Measurements from ENCODE around the gene EXOSC3. TPM values are rescaled to one million over a fixed set of nuclear protein-coding genes. Genes with fewer than 3 reads are reported as not detected.
"Not testable (repeated sequence)": the region's sequence is repeated elsewhere in the genome, so short reads cannot be mapped to it uniquely, and the experiment has no call there.

EXOSC3 gene
- polyA plus RNA-seq, 1 donor, result 44.4 TPM

DNA sequence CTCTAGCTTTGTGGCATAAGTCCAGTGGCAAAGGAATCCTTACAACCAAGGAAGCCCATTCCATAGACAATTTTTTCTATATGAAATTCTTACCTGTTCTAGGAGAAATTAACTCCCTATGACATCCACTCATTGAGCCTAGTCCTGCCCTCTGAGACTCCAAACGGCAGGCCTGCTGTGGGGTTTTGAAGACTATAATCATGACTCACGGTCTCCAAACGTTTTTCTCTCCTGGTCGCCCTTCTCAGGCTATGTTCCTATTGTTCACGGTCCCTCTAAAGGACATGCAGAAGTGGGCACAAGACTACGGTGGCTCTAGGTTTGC is 611 bp downstream of the EXOSC3 start:
- DNase-seq, result no peak

DNA sequence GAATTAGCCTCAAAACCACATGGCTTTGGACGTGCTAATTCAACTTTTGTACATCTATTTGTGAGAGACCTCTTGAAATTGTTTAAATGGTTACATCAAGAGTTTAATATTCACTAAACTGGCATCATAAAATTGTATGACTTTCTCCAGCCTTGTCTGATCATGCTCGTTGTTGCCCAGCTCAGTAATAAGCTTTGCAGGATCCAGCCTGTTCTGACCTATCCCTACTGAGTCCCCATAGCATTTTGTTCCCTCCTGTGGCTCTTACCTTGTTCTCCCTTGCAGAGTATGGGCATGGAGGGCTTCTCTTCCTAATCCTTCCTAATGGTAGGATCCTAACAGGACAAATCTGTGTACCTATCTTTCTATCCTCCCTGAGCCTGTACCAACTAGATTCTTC is 6.3 kb downstream of the EXOSC3 start:
- DNase-seq, result no peak

DNA sequence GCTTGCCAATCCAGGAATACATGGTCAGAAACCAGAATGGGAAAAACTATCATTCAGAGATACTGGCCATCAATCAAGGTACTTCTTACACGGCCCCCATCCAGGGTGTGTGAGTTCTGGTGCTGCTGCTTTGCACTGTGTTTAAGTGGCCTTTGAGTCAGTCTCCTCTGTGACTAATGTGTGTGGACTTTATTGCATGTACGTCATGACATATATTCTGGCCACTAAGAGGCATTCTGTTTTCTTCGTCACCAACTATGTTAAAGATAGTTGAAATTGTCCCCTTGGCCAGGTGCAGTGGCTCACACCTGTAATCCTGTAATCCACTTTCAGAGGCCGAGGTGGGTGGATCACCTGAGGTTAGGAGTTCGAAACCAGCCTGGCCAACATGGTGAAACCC is 8.5 kb downstream of the EXOSC3 start:
- DNase-seq, result no peak

DNA sequence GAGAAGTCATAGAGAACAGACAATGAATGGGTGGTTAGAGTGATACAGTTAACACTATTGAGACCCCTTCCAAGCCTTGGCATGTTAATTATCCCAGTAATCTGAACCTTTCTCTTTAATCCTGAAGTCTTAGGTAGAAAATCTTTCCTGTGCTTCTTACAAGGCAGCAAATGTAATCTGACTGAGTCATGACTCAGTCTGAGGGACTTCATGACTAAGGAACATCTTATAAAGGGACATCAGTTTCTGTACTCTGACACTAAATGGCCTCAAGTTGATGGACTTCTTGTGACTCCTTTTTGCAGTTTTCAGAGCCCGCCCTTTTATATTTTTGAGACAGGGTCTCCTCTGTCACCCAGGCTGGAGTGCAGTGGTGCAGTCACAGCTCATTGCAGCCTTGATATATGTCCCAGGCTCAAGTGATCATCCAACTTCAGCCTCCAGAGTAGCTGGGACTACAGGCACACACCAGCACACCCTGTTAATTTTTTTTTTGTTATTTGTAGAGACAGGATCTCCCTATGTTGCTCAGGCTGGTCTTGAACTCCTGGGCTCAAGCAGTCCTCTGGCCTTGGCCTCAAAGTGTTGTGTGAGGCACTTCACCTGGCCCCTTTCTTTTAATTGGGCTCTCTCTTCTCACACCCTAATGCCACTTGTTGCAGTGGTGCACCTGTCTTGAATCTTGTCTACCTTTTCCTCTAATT is 9.5 kb downstream of the EXOSC3 start:
- no peak for DNase-seq

DNA sequence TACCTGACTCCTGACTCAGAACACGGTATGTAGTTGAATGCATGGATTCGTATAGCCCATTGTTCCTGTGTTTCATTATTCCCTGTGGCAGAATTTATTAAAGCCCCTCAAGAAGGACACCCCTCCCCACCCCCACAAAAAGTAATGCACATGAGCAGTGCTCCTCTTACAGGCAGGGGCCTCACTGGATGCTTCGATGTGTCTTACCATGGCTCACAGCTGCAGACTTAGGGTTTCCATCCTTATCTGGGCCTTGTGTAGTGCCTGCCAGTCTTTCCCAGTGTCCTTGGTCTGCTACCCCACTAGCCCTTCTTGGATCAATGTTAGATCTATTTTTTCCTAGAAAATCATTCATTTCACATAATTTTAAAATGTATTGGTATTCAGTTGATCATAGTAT is 14.9 kb downstream of the EXOSC3 start:
- DNase-seq, result no peak

DNA sequence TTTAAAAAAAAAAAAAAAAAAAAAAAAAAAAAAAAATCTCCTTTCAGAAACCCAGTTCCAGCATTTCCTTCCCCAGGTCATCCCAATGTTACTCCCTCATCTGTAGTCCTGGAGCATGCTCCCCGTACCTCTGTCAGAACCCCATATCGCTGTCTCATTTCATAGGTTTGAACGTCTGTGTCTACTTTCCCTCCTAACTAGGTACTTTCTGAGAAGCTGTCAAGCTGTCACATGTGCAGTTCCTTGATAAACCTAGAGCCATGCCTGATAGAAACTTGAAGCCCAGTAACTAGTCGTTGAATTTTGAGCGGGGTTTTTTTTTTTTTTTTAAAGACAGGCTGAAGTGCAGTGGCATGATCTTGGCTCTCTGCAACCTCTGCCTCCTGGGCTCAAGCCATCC is 15.6 kb downstream of the EXOSC3 start:
- no peak for DNase-seq

DNA sequence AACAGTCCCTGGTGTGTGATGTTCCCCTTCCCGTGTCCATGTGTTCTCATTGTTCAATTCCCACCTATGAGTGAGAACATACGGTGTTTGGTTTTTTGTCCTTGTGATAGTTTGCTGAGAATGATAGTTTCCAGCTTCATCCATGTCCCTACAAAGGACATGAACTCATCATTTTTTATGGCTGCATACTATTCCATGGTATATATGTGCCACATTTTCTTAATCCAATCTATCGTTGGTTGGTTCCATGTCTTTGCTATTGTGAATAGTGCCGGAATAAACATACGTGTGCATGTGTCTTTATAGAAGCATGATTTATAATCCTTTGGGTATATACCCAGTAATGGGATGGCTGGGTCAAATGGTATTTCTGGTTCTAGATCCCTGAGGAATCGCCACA is 19.6 kb downstream of the EXOSC3 start:
- DNase-seq, result not testable (repeated sequence)

DNA sequence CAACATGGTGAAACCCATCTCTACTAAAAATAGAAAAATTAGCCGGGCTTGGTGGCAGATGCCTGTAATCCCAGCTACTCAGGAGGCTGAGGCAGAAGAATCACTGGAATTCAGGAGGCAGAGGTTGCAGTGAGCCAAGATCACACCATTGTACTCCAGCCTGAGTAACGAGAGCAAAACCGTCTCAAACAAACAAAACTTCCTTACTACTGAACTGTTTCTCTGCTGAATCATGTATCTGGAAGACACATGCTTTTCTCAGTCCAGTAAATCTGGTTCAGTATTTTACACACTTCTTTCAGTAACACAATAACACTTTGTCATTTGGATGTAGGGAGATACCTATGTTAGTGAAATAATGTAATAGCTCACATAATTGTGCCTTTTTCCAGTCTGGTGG is 23.4 kb downstream of the EXOSC3 start:
- DNase-seq, result no peak

DNA sequence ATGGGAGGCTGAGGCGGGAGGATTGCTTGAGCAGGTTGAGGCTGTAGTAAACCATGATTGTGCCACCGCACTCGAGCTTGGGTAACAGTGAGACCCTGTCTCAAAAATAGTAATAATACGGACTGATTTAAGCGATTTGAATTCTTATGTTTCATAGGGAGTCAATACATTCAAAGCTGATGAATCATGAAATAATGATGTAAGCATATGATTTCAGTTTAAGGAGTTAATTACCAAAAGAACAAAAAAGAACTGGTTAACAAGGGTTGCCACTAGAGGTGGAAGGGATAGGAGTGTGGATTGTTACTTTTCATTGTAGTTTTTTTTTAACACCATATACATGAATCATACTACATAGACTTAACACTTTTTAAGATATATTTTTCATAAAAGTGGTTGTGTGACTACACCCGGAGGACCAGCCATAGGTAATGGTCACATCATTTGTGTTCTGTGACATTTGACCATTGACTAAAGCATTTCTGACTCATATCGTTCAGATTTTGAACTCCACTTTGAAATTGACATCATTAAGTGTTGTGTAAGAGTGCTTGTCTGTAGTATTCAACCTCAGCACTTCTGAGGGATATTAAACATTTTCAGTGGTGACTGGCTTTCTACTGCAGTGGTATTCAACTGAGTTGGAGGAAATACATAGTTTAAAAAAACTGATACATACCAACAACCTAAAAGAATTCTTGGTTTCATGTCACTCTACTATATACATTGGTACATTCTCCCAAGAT is 24.3 kb downstream of the EXOSC3 start:
- DNase-seq, result no peak

DNA sequence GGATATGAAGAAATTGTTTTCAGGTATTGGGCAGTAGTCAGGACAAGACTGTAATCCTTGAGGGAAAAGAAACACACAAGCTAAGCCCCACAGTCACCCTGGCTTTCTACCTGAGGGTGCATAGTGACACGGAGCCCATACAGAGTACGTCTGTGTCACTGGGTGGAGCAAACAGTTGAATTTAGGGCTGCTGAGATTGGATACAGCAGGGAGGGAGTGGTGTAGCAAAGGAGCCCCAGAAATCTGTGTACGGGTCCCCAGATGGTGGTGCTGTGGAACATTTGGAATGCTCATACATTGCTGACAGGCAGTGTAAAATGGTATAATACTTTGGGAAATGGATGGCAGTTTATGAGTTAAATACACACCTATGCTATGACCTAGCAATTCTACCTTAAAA is 26.1 kb downstream of the EXOSC3 start:
- no peak for DNase-seq

DNA sequence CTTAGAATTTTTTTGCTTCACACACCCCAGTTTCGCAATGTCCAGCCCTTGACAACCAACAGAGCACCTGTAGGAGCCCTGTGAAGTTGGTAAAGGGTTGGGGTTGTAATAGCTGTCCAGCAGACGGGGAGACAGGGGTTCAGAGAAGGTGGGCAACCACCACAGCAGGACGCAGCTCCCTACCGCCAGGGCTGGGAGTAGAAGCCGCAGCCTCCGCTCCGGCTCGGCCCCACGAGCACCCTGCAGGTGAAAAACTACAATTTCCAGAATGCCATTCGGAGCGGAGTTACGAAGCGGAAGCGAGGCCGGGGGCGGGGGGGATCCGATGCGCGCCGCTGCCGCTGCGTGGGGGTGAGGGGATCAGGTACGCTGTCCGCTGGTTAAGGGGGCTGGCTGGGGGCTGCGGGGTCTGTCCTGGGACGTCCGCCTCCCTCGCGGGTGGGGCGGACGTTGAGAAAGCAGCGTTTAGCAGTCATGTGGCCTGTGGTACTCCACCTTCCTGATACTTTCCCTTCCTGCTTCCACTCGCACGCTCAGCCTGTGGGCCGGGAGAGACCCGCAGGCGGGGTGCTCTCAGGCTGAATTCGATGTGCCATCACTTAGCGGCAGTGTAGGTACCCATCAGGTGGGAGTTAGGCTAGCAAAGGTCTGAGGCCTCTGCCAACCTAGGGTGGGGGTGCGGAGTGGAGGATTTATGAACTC is 31.2 kb downstream of the EXOSC3 start, which contains the start of gene TRMT10B:
TSS of gene TRMT10B (plus strand) at position 317 of the 702 bp plus-strand sequence. CDS start 8,127 bp downstream, outside the sequence.
- peak; percentile 83 for DNase-seq

DNA sequence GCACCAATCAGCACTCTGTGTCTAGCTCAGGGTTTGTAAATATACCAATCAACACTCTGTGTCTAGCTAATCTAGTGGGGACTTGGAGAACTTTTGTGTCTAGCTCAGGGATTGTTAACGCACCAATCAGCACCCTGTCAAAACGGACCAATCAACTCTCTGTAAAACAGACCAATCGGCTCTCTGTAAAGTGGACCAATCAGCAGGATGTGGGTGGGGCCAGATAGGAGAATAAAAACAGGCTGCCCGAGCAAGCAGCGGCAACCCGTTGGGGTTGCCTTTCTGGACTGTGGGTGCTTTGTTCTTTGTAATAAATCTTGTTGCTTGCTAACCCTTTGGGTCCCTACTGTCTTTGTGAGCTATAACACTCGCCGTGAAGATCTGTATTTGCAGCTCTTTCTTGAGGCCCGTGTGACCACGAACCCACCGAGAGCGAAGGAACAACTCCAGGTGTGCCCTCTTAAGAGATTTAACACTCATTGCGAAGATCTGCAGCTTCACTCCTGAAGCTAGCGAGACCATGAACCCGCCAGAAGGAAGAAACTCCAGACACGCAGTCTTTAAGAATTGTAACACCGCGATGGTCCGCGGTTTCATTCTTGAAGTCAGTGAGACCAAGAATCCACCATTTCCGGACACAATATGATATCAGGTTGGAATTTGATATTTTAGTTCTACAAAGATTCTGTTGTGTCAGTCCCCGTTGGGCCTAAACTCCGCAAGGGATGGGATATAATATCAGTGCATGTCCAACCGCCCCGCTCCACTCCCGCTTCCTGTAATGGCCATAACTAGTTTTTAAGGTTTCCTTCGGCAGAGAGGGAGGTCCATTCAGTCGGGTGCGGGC is 32.0 kb downstream of the EXOSC3 start:
- no peak for DNase-seq

DNA sequence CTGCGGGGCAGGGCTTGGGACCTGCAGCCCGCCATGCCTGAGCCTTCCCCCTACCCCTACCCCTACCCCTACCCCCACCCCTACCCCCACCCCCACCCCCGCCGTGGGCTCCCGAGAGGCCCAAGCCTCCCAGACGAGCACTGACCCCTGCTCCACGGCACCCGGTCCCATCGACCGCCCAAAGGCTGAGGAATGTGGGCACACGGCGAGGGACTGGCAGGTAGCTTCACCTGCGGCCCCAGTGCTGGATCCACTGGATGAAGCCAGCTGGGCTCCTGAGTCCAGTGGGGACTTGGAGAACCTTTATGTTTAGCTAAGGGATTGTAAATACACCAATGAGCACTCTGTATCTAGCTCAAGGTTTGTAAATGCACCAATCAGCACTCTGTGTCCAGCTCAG is 32.8 kb downstream of the EXOSC3 start:
- not testable (repeated sequence) for DNase-seq

DNA sequence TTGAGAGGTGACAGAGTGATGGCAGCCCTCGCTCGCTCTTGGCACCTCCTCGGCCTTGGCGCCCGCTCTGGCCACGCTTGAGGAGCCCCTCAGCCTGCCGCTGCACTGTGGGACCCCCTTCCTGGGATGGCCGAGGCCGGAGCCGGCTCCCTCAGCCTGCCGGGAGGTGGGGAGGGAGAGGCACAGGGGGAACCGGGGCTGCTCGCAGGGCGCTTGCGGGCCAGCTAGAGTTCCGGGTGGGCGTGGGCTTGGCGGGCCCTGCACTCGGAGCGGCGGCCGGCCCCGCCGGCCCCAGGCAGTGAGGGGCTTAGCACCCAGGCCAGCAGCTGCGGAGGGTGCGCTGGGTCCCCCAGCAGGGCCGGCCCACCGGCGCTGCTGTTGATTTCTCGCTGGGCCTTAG is 33.2 kb downstream of the EXOSC3 start:
- DNase-seq, result not testable (repeated sequence)

DNA sequence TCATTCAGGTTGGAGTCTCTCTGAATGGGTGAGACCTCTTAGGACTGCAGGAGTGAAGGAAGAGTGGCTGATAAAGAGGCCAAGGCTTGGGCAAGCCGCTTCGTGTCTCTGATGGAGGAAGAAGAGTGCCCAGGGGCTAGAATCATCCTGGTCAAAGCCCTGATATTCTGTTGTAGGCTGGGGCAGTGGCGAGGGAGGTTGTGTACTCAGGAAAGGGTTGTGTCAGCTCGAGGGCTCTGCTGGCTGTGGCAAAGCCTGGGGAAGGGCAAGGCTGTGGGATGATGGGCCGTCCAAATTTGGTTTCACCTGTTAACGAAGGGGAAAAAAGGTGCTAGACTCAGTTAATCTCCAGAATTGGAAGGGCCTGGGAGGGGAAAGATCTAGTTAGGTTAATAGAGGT is 33.7 kb downstream of the EXOSC3 start:
- DNase-seq, result no peak

DNA sequence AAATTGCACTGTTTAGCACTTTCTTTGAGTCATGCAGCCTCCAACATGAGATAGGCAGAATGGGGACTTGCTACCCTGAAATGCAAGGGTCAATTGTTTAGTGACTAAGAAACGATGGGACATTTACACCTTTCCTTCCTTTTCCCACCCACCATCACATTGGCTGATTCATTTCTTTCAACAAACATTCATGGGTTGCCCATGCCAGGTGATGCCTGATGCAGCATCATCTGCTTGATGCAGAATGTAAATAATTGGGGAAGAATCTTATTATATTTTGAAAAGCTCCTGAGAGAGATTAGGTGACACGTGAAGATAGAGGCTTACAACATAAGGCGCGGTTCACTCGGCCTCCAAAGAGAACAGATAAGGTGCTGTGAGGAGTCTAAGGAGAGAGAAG is 35.7 kb downstream of the EXOSC3 start:
- no peak for DNase-seq

DNA sequence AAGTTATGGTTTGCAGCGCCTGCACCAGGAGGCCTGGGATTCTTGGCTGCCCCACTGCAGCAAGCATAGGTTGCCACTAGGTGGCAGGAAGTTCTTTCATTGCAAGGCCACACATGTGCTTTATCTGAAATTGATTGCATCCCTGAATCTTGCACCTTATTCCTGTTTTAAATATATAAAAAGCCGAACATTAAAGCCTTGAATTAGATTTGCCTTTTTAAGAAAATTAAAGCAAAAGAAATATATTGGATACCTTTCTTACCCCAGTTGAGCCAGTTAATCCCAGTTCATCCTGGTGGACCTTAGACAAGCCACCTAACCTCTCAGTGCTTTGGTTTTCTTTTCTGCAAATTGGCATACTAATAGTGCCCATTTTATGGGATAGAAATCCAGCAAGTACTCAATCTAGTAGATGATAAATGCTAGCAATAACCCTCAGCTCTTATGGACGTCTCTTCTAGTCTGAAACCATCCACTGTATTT is 37.6 kb downstream of the EXOSC3 start:
- DNase-seq, result peak; percentile 43

DNA sequence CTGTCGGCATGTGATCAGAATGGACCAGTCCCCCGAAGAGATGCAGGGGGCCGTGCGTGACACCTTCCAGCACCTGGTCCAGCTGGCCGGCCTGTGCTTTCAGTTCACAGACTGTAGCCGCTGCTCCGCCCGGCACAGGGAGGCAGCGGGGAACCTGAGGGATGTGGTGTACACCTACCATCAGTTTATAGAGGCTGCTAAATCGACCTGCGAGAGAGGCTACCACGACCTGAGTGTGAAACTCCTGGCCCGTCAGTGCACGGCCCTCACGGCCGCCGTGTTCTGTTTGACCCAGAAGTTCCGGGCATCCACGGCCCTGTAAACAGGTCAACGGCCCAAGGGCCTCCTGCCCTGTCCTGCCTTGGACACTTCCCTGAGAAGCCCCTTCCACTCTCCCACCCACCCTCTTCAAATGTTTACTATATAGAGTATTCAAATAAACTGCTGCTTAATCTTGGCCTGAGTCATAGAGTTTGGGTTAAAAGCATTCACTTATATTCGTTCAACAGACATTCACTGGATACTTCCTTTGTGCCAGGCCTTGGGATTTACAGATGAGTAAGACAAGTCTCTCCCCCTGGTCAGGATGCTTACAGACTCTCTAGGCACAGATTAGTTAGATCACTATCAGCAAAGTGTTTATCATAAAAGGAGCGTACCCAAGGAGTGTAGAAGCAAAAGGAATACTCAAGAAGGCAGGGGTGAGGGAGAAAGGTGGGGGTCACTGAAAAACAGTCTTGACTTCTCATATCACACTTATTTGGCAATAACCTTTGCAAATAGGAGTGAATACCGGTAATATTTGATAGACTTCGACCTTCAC is 38.2 kb downstream of the EXOSC3 start:
- no peak for DNase-seq

DNA sequence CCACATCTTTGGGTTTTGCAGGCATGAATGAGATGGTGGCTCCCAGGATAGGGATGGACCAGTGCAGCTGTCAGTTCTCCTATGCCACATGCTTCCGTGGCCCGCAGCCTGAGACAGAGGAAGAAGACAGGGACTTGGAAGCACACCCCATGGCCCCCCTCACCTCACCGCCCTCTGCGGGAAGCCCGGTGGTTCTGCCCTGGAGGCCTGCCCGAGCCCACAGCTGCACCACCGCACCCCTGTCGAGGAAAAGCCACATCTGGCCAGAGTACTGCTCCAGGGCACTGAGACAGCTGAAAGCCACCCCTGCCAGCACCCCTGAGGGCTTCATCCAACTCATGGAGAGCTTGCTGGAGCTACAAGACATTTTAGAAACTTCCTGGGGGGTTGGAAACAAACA is 38.9 kb downstream of the EXOSC3 start:
- no peak for DNase-seq

DNA sequence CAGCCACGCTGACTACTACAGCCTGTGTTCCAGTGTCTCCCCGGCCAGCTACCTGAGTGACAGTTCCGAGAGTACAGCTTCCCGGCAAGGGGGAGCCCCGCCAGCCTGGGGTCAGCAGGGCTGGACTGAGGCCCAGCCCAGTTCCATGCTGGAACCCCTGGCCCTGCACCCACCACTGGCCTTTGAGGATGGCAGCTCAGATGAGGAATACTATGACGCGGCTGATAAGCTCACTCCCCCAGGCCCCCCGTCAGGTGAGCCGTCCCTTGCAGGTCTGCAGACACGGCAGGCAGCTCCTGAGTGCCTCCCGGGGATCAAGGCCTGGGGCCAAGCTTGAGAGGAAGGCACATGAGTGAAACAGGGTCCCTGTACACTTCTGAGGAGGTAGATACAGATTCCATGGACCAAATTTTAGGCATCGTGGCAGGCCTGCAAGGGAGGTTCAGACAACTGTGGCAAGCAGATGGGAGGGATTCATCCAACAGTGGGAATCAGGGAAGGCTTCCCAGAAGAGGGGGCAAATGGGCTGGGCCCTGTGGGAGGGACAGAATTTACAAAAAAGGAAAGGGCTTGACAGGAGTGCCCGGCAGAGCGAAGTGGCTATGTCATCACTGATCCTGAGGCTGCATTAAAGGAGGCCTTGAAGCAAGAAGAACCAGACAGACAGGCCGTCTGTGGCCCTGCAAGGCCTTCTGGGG is 44.1 kb downstream of the EXOSC3 start:
- no peak for DNase-seq

DNA sequence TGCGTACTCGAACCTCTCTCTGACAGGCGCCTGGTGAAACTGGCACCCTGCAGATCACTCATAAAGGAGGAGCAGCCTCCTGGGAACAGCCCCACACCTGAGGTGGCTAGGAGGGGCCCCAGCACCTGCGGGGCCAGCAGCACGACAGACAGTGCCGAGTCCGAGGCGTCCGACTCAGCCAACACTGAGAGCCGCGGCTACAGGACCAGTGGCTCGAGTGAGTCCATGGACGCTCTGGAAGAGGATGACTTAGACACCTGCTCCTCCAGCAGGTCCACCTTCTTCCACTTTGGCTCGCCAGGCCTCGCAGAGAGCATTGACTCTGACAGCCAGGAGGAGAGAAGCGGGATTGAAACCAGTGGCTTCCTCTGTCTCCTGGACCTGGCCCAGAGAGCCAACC is 44.7 kb downstream of the EXOSC3 start:
- DNase-seq, result no peak

All from left kidney (tissue), 2 donors.